HFFc6 (cell line): ENCODE results near the gene PPP3CA. TPM values are rescaled to one million over a fixed set of nuclear protein-coding genes. Genes with fewer than 3 reads are reported as not detected.
A peak's percentile ranks its signal among the peaks of the same experiment; 100 is the strongest.

Experiments used
- DNase-seq: peaks from one replicate; pipeline ENCODE4 v3.0.0-alpha.2; 2018
- H3K27ac Mint-ChIP-seq: 2 replicates; pipeline ENCODE4 v1.8.0; 2020; ENCODE audit warnings: mild to moderate bottlenecking, mixed read lengths
- H3K27me3 Mint-ChIP-seq: 2 replicates; pipeline ENCODE4 v1.8.0; 2021; ENCODE audit warnings: mild to moderate bottlenecking, moderate library complexity, mixed read lengths; ENCODE audit not compliant: insufficient read depth
- H3K36me3 Mint-ChIP-seq: 2 replicates; pipeline ENCODE4 v1.8.0; 2021; ENCODE audit warnings: low read depth, mixed read lengths
- H3K4me1 Mint-ChIP-seq: 2 replicates; pipeline ENCODE4 v1.8.0; 2020; ENCODE audit warnings: low read depth, mixed read lengths
- H3K4me3 Mint-ChIP-seq: 2 replicates; pipeline ENCODE4 v1.8.0; 2020; ENCODE audit warnings: mild to moderate bottlenecking, moderate library complexity, mixed read lengths
- H3K9me3 Mint-ChIP-seq: 2 replicates; pipeline ENCODE4 v1.8.0; 2020; ENCODE audit warnings: mild to moderate bottlenecking, mixed read lengths
- CTCF ChIP-seq: fragments of 200-600 bp; sonication (generic); IDR thresholded peaks from 2 replicates; pipeline ENCODE4 v1.5.0; 2021; ENCODE audit warnings: antibody characterized with exemption, mild to moderate bottlenecking
- total RNA-seq, 6 experiments: library from RNA; stranded (reverse); fragmentation: NEBNext Ultra II Directional; extraction: Animal tissue kit (Norgen Biotek cat#: 25700); gene quantifications; 2 replicates in 1 of 6; 3 replicates in 5 of 6; pipeline ENCODE4 v1.2.3, GENCODE V29; 2021

The PPP3CA gene
- total RNA-seq, 6 experiments from 2014 or later = 45.9 to 59.6 (median 55.0) TPM

- DNase-seq = no peak
- H3K27me3 Mint-ChIP-seq = no peaks in the 10 kb centered on the region; the same call in 1 of the 2 replicates
- TF ChIP-seq CTCF = no peak
- H3K27ac Mint-ChIP-seq = no peak overlapping the region
- peaks cover 20% of the 10 kb centered on the region for H3K4me1 Mint-ChIP-seq
- peaks cover 22% of the 10 kb centered on the region for H3K36me3 Mint-ChIP-seq
- H3K9me3 Mint-ChIP-seq = no peaks in the 10 kb centered on the region
- H3K4me3 Mint-ChIP-seq = no peak overlapping the region
These were observed 311.8 kb downstream of the PPP3CA start for GRCh38 chr4:101035487-101035886.

GRCh38 chr4:101033986-101034385 is 313.3 kb downstream of the PPP3CA start:
- Mint-ChIP-seq H3K27me3 (no peaks in the 10 kb centered on the region; the same call in 1 of the 2 replicates), H3K36me3 (peaks cover 16% of the 10 kb centered on the region), H3K4me3 (no peak overlapping the region), H3K9me3 (no peaks in the 10 kb centered on the region), H3K27ac (no peak overlapping the region), H3K4me1 (peaks cover 20% of the 10 kb centered on the region)
- DNase-seq = no peak
- peak; percentile 21; the same call in 1 of the 2 replicates for TF ChIP-seq CTCF

- H3K27ac Mint-ChIP-seq = no peak overlapping the region
- peaks cover 11% of the 10 kb centered on the region for H3K36me3 Mint-ChIP-seq
- H3K4me1 Mint-ChIP-seq = peaks cover 8% of the 10 kb centered on the region
- no peak for TF ChIP-seq CTCF
- H3K27me3 Mint-ChIP-seq = no peaks in the 10 kb centered on the region; the same call in 1 of the 2 replicates
- H3K4me3 Mint-ChIP-seq = no peak overlapping the region
- H3K9me3 Mint-ChIP-seq = no peaks in the 10 kb centered on the region
- no peak for DNase-seq
These were observed 314.8 kb downstream of the PPP3CA start for GRCh38 chr4:101032541-101032940.

- TF ChIP-seq CTCF = no peak
- DNase-seq = no peak
- H3K4me1 Mint-ChIP-seq = peaks cover 2% of the 10 kb centered on the region; the same call in 1 of the 2 replicates
- H3K27ac Mint-ChIP-seq = no peak overlapping the region
- H3K36me3 Mint-ChIP-seq = peaks cover 9% of the 10 kb centered on the region
- no peaks in the 10 kb centered on the region for H3K9me3 Mint-ChIP-seq
- H3K27me3 Mint-ChIP-seq = no peaks in the 10 kb centered on the region; the same call in 1 of the 2 replicates
- no peak overlapping the region for H3K4me3 Mint-ChIP-seq
These were observed 315.4 kb downstream of the PPP3CA start for GRCh38 chr4:101031971-101032370.

GRCh38 chr4:101028886-101029285 is 318.4 kb downstream of the PPP3CA start:
- no peak overlapping the region for H3K4me3 Mint-ChIP-seq
- no peak for DNase-seq
- H3K27me3 Mint-ChIP-seq = no peaks in the 10 kb centered on the region
- no peak overlapping the region for H3K27ac Mint-ChIP-seq
- H3K36me3 Mint-ChIP-seq = peaks cover 5% of the 10 kb centered on the region; the same call in 1 of the 2 replicates
- no peaks in the 10 kb centered on the region for H3K9me3 Mint-ChIP-seq
- TF ChIP-seq CTCF = no peak
- H3K4me1 Mint-ChIP-seq = no peaks in the 10 kb centered on the region

GRCh38 chr4:101027721-101028120 is 319.6 kb downstream of the PPP3CA start:
- Mint-ChIP-seq H3K4me1 (peaks cover 5% of the 10 kb centered on the region), H3K36me3 (peaks cover 9% of the 10 kb centered on the region), H3K27me3 (no peaks in the 10 kb centered on the region), H3K9me3 (no peaks in the 10 kb centered on the region), H3K4me3 (no peak overlapping the region), H3K27ac (no peak overlapping the region)
- no peak for TF ChIP-seq CTCF
- no peak for DNase-seq
